H1 (cell line): ENCODE measurements around the gene C2CD4A. TPM values are rescaled to one million over a fixed set of nuclear protein-coding genes. Genes with fewer than 3 reads are reported as not detected.

ENCODE experiments used
- ATF2 ChIP-seq: IDR thresholded peaks from 2 replicates; pipeline ENCODE4 v1.6.1; 2012; ENCODE audit warnings: low read length, inconsistent platforms
- CHD1 ChIP-seq: IDR thresholded peaks from 2 replicates; pipeline ENCODE4 v1.6.1; 2012; ENCODE audit warnings: low read depth, low read length, improper control_type of control experiment
- CHD7 ChIP-seq: fragments of 300-600 bp; sonication (generic); IDR thresholded peaks from 2 replicates; pipeline ENCODE4 v1.7.1; 2012; ENCODE audit warnings: low read length, moderate library complexity, mild to moderate bottlenecking, inconsistent platforms; ENCODE audit not compliant: insufficient replicate concordance
- EP300 ChIP-seq, 2 experiments: IDR thresholded peaks; 1 replicate in 1 of 2; 2 replicates in 1 of 2; pipeline ENCODE4 v1.6.1; 2011 to 2012; ENCODE audit warnings: low read depth in 2 of 2, low read length in 2 of 2, mild to moderate bottlenecking in 2 of 2, borderline replicate concordance in 1 of 2, inconsistent platforms in 1 of 2, moderate library complexity in 1 of 2
- FOSL1 ChIP-seq: IDR thresholded peaks from 2 replicates; pipeline ENCODE4 v1.6.1; 2011; ENCODE audit warnings: mild to moderate bottlenecking, low read depth, low read length, moderate library complexity; ENCODE audit not compliant: insufficient read depth
- HDAC2 ChIP-seq, 2 experiments: fragments of 300-600 bp in 1 of 2; sonication (generic) in 1 of 2; IDR thresholded peaks; 2 replicates each; pipeline ENCODE4 v1.6.1; 2011 to 2012; ENCODE audit warnings: low read depth in 2 of 2, low read length in 2 of 2, mild to moderate bottlenecking in 2 of 2, moderate library complexity in 2 of 2, borderline replicate concordance in 1 of 2, inconsistent platforms in 1 of 2
- KDM5A ChIP-seq: fragments of 200-600 bp; IDR thresholded peaks from 2 replicates; pipeline ENCODE4 v1.7.1; 2012; ENCODE audit warnings: mild to moderate bottlenecking, low read length, inconsistent platforms, mixed read lengths
- RFX5 ChIP-seq: IDR thresholded peaks from 2 replicates; pipeline ENCODE4 v1.6.1; 2011; ENCODE audit warnings: low read depth, low read length, improper control_type of control experiment, borderline replicate concordance
- TEAD4 ChIP-seq: IDR thresholded peaks from 2 replicates; pipeline ENCODE4 v1.6.1; 2012; ENCODE audit warnings: low read depth, low read length, inconsistent platforms, mixed read lengths
- YY1 ChIP-seq: IDR thresholded peaks from 2 replicates; pipeline ENCODE4 v1.6.1; 2011; ENCODE audit warnings: low read depth, mild to moderate bottlenecking, low read length
- polyA plus RNA-seq, 7 experiments: library from polyadenylated mRNA; depleted of rRNA in 3 of 7; stranded (reverse) in 5 of 7; unstranded in 2 of 7; fragments of >200 nt in 5 of 7; fragments of 200-250 nt in 2 of 7; gene quantifications; 1 replicate in 5 of 7; 2 replicates in 1 of 7; 4 replicates in 1 of 7; pipeline versions ENCODE4 v1.2.1 to v1.2.3, GENCODE V29; 2011 to 2013; ENCODE audit warnings: missing spikeins in 2 of 7, mixed read lengths in 2 of 7
- total RNA-seq: library from RNA; stranded (reverse); fragmentation: NEBNext Ultra II Directional; extraction: Animal tissue kit (Norgen Biotek cat#: 25700); gene quantifications from 2 replicates; pipeline ENCODE4 v1.2.1, GENCODE V29; 2021

C2CD4A gene
- total and polyA plus RNA-seq, 2 of the 8 experiments (the other 6 are each of a cell fraction or from before 2014, with no cell fraction given) = not detected

- TF ChIP-seq CHD7 = no peak
- TF ChIP-seq EP300 (IDR thresholded peaks at IDR 0.05; ENCODE audit: borderline replicate concordance in 1 of 2, low read depth in 2 of 2, low read length in 2 of 2) = no peak
- no peak for TF ChIP-seq YY1
- no peak for TF ChIP-seq CHD1
- no peak for TF ChIP-seq ATF2
- TF ChIP-seq FOSL1 = no peak
- no peak for TF ChIP-seq HDAC2 (IDR thresholded peaks at IDR 0.05; ENCODE audit: borderline replicate concordance in 1 of 2, low read depth in 2 of 2, low read length in 2 of 2)
- no peak for TF ChIP-seq KDM5A
- TF ChIP-seq RFX5 = no peak
- TF ChIP-seq TEAD4 = no peak
Observed at GRCh38 chr15:62094388-62094787, 27.6 kb downstream of the C2CD4A start (continued).
